Measurements from ENCODE around the gene HS1BP3. TPM values are rescaled to one million over a fixed set of nuclear protein-coding genes. Genes with fewer than 3 reads are reported as not detected.
A peak's percentile ranks its signal among the peaks of the same experiment; 100 is the strongest.

The HS1BP3 gene
- total RNA-seq, 4 donors from 2014 or later, result 16.6 to 26.9 (median 19.4) TPM

DNA sequence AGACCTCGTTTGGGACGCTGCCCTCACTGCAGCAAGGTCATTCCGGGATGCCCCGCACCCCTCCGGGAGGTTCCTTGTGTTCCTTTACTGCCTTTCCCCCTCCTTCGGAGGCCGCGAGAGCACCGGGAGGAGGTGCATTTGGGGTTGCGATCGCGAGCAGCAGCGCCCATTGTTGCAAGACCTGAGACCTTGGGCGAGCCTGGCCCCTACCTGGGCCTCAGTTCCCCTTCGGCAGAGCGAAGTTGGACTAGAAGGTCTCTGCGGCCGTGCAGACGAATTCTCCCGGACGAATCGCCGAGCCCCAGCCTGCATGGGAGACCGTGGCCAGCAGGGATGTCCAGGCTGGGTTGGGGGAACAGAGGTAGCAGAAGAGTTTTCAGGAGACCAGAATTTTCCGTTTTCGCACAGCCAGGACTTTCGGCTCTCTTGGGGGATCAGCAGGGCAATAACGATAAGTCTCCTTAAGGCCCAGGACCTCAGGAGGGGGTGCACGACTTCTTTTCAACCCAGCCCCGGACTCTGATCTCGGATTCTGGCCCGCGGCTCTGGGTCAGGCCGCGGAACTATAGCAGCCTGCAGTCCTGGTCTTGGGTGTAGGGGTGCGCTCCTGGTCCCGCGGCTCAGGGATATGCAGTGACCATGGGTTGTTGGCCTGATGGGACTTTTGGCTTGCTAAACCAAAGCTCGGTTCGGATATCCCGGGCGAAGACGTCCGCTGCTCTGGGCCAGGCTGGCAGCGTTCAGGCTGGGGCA is 18.8 kb upstream of the HS1BP3 start:
- intact Hi-C loops (cut with DNase I; ENCODE audit: low total_unique reads) (no loop called here), in situ Hi-C loops (cut with MboI; ENCODE audit: low sequenced_read_pairs in 4 of 4) (loop anchor here in 3 of 4 donors (10.0 to 25.0 kb wide), 3 partner anchors 295 to 445 kb away; partner anchors contain the start of gene TDRD15 (in 1 of the 3))

DNA sequence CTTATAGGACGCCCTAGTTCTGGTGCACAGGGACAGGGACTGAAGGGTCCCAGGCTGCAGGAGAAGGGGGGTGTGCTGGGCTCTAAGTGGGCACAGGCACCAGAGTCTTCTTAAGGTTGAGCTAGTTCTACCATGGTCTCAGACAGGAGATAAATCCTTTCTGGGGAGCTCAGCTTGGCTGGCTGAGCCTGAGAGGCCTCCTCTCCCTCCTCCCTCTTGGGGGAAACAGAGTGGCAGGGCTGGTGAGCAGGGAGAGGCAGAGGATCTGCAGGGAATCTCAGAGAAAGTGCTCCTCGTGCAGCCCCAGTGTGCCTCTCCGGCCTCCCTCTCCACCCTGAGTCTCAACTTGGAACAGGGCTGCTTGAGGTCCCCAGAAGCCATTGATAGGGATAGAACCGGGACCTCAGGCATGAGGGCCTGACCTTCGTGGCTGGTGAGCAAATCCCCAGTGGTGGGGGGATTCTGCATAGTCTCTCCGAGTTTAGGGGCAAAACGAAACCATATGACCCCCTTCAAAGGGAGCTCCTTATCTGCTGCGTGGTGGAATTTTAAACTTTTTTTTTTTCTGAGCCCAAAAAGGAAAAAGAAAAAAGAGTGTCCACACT is 18.1 kb upstream of the HS1BP3 start:
- in situ Hi-C loops (cut with MboI; ENCODE audit: low sequenced_read_pairs in 4 of 4) (loop anchor here in 3 of 4 donors (10.0 to 25.0 kb wide), 3 partner anchors 296 to 446 kb away; partner anchors contain the start of gene TDRD15 (in 1 of the 3)), intact Hi-C loops (cut with DNase I; ENCODE audit: low total_unique reads) (no loop called here)
- H3K4me1 ChIP-seq, result peaks cover 0 to 18% of the 10 kb centered on the region in 2 donors
- DNase-seq (no peak), ATAC-seq (no peak)
- H3K4me3 ChIP-seq, result no peak overlapping the region
- no peaks in the 10 kb centered on the region for H3K36me3 ChIP-seq
- H3K9me3 ChIP-seq, result no peaks in the 10 kb centered on the region
- TF ChIP-seq POLR2A (IDR thresholded peaks at IDR 0.05), result no peak
- TF ChIP-seq, protein P1, sequence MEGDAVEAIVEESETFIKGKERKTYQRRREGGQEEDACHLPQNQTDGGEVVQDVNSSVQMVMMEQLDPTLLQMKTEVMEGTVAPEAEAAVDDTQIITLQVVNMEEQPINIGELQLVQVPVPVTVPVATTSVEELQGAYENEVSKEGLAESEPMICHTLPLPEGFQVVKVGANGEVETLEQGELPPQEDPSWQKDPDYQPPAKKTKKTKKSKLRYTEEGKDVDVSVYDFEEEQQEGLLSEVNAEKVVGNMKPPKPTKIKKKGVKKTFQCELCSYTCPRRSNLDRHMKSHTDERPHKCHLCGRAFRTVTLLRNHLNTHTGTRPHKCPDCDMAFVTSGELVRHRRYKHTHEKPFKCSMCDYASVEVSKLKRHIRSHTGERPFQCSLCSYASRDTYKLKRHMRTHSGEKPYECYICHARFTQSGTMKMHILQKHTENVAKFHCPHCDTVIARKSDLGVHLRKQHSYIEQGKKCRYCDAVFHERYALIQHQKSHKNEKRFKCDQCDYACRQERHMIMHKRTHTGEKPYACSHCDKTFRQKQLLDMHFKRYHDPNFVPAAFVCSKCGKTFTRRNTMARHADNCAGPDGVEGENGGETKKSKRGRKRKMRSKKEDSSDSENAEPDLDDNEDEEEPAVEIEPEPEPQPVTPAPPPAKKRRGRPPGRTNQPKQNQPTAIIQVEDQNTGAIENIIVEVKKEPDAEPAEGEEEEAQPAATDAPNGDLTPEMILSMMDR (IDR thresholded peaks at IDR 0.05 in 4 of 5, conservative IDR thresholded peaks at IDR 0.05 in 1 of 5), result no peak
- H3K27ac ChIP-seq, result no peak overlapping the region
- peaks cover 80 to 97% (median 91%) of the 10 kb centered on the region in 3 donors for H3K27me3 ChIP-seq

More for the DNA sequence above, 18.8 kb upstream of the HS1BP3 start:
- no peak for ATAC-seq
- TF ChIP-seq POLR2A (IDR thresholded peaks at IDR 0.05), result no peak
- TF ChIP-seq, protein P1 (IDR thresholded peaks at IDR 0.05 in 4 of 5, conservative IDR thresholded peaks at IDR 0.05 in 1 of 5), result no peak
- Histone ChIP-seq H3K27ac (no peak overlapping the region), H3K4me3 (no peak overlapping the region), H3K36me3 (no peaks in the 10 kb centered on the region), H3K27me3 (peaks cover 73 to 94% (median 88%) of the 10 kb centered on the region in 3 donors), H3K9me3 (no peaks in the 10 kb centered on the region), H3K4me1 (peaks cover 0 to 18% of the 10 kb centered on the region in 2 donors)
- no peak for DNase-seq

DNA sequence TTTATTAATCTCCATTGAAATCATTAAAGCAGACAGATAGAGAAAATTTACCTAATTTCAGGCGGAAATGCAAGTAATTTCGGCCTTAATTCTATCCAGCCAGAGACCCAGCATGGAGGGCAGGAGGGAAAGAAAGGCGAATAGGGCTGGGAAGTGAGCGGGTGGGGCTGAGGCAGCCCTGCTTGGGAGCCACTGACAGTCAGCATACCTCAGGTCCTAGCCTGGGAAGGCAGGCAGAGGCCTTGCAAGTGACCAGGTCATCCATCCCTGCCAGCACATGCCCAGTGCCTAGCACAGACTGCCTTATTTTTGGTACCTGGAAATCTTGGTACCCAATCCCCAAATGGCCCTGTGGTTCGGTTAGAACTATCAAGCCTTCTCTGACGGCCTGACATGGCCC is 17.6 kb upstream of the HS1BP3 start:
- DNase-seq, result no peak
- Histone ChIP-seq H3K4me1 (peaks cover 0 to 18% of the 10 kb centered on the region in 2 donors), H3K36me3 (no peaks in the 10 kb centered on the region), H3K27ac (no peak overlapping the region), H3K27me3 (peaks cover 85 to 97% (median 91%) of the 10 kb centered on the region in 3 donors), H3K4me3 (no peak overlapping the region), H3K9me3 (no peaks in the 10 kb centered on the region)
- no peak for ATAC-seq
- TF ChIP-seq, protein P1 (IDR thresholded peaks at IDR 0.05 in 4 of 5, conservative IDR thresholded peaks at IDR 0.05 in 1 of 5), result no peak
- TF ChIP-seq POLR2A (IDR thresholded peaks at IDR 0.05), result no peak
- in situ Hi-C loops (cut with MboI; ENCODE audit: low sequenced_read_pairs in 4 of 4), result loop anchor here in 3 of 4 donors (10.0 to 25.0 kb wide), 3 partner anchors 296 to 446 kb away; partner anchors contain the start of gene TDRD15 (in 1 of the 3)
- intact Hi-C loops (cut with DNase I; ENCODE audit: low total_unique reads), result no loop called here

DNA sequence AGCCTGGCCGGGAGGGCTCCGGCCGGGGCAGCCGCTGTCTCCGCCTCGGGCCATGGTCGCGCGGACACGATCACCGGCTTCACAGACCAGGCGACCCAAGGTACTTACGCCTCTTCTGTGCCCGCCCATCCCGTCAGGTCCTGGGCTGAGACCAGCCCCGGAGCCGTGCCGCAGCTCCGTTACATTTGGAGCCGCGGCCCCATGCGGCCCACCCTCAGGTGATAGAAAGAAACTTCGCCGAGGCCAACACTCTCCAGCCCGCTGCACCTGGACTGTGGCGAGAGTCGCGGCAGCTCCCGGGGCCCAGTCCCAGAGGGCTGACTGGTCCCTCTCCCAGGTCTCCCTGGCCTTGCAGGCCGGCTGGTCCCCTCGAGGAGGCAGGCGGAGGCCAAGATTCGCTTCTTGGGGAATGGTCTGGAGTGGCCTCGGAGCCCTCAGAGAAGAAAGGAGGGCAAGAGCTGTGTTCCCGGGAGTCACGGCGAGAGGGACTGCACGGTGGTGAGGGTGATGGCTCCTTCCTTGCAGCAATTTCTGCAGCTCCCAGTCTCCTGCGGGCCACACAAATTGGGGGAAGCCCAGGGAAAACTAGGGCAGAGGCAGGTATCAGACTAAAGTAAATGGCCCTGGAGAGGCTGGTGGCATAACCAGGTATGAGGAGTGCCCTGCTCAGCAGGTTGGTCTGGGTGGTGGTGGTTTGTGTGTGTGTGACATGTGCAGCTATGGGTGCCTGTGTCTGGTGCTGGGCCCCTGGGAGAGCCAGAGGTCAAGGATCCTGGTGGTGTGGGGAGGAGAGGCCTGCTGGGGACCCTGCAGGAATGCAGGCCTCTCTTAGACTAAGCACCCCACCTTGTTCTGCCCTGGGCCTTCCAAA is 16.9 kb upstream of the HS1BP3 start:
- intact Hi-C loops (cut with DNase I; ENCODE audit: low total_unique reads), result no loop called here
- Histone ChIP-seq H3K9me3 (no peaks in the 10 kb centered on the region), H3K27ac (no peak overlapping the region), H3K27me3 (peaks cover 87 to 94% (median 89%) of the 10 kb centered on the region in 3 donors), H3K36me3 (no peaks in the 10 kb centered on the region), H3K4me1 (peaks cover 0 to 18% of the 10 kb centered on the region in 2 donors), H3K4me3 (peak overlapping the region in 3 of 4 donors; percentile 31 to 51 (median 36))
- in situ Hi-C loops (cut with MboI; ENCODE audit: low sequenced_read_pairs in 4 of 4), result loop anchor here in 3 of 4 donors (10.0 to 25.0 kb wide), 3 partner anchors 297 to 447 kb away; partner anchors contain the start of gene TDRD15 (in 1 of the 3)
- DNase-seq (no peak), ATAC-seq (no peak)
- no peak for TF ChIP-seq POLR2A (IDR thresholded peaks at IDR 0.05)
- TF ChIP-seq, protein P1 (IDR thresholded peaks at IDR 0.05 in 4 of 5, conservative IDR thresholded peaks at IDR 0.05 in 1 of 5), result no peak

Data from gastrocnemius medialis (tissue), 4 donors.